HT1080 (cell line): ENCODE results near the gene CPED1. TPM values are rescaled to one million over a fixed set of nuclear protein-coding genes. Genes with fewer than 3 reads are reported as not detected.
"Not testable (repeated sequence)": the region's sequence is repeated elsewhere in the genome, so short reads cannot be mapped to it uniquely, and the experiment has no call there.

ENCODE experiments used
- DNase-seq: peaks from one replicate; pipeline ENCODE4 v3.0.0-alpha.2; 2015; ENCODE audit warnings: low read depth
- total RNA-seq: library from RNA; depleted of rRNA; stranded (reverse); fragments of >200 nt; shearing (Covaris generic); gene quantifications from 2 replicates; pipeline ENCODE4 v1.2.3, GENCODE V29; 2014

The CPED1 gene
- total RNA-seq, 1 experiment from 2014 or later: 18.1 TPM

GRCh38 chr7:121017586-121017985 lies 29.1 kb downstream of the CPED1 start:
- DNase-seq: no peak

GRCh38 chr7:121019018-121019417 lies 30.5 kb downstream of the CPED1 start:
- DNase-seq: no peak

- DNase-seq: peak; percentile 63
Observed at GRCh38 chr7:121020249-121020988, 31.9 kb downstream of the CPED1 start.

- no peak for DNase-seq
Observed at GRCh38 chr7:121020989-121021969, 32.8 kb downstream of the CPED1 start.

- no peak for DNase-seq
Observed at GRCh38 chr7:121023194-121023593, 34.7 kb downstream of the CPED1 start.

- DNase-seq: no peak
Observed at GRCh38 chr7:121023683-121024511, 35.4 kb downstream of the CPED1 start.

GRCh38 chr7:121024611-121025010 lies 36.1 kb downstream of the CPED1 start:
- no peak for DNase-seq

- DNase-seq: no peak
Observed at GRCh38 chr7:121026159-121026558, 37.6 kb downstream of the CPED1 start.

- DNase-seq: no peak
Observed at GRCh38 chr7:121026577-121027111, 38.1 kb downstream of the CPED1 start.

- DNase-seq: no peak
Observed at GRCh38 chr7:121027761-121028669, 39.5 kb downstream of the CPED1 start.

- no peak for DNase-seq
Observed at GRCh38 chr7:121029302-121029701, 40.8 kb downstream of the CPED1 start.

GRCh38 chr7:121030308-121030707 lies 41.8 kb downstream of the CPED1 start:
- DNase-seq: no peak

GRCh38 chr7:121032645-121033460 lies 44.3 kb downstream of the CPED1 start:
- DNase-seq: peak; percentile 31

- DNase-seq: no peak
Observed at GRCh38 chr7:121034929-121035328, 46.4 kb downstream of the CPED1 start.

GRCh38 chr7:121036776-121037175 lies 48.3 kb downstream of the CPED1 start:
- DNase-seq: not testable (repeated sequence)

- not testable (repeated sequence) for DNase-seq
Observed at GRCh38 chr7:121037329-121037728, 48.8 kb downstream of the CPED1 start.

GRCh38 chr7:121037957-121038716 lies 49.6 kb downstream of the CPED1 start:
- DNase-seq: no peak
